Immature natural killer cell (primary cell): ENCODE measurements around the gene CIPC. TPM values are rescaled to one million over a fixed set of nuclear protein-coding genes. Genes with fewer than 3 reads are reported as not detected.

Source experiments
- DNase-seq, 3 donors: peaks; one replicate each; pipeline ENCODE4 v3.0.0; 2022; ENCODE audit warnings: mixed read lengths in 1 of 3
- H3K27ac Mint-ChIP-seq, 6 donors: one replicate each; pipeline ENCODE4 v1.8.0; 2020; ENCODE audit warnings: mixed read lengths in 6 of 6, mild to moderate bottlenecking in 5 of 6, inconsistent platforms in 4 of 6, moderate library complexity in 3 of 6
- H3K27me3 Mint-ChIP-seq, 3 donors: one replicate each; pipeline ENCODE4 v1.8.0; 2020 to 2021; ENCODE audit warnings: low read depth in 3 of 3, mild to moderate bottlenecking in 3 of 3, mixed read lengths in 3 of 3, moderate library complexity in 3 of 3, inconsistent platforms in 1 of 3
- H3K36me3 Mint-ChIP-seq, 3 donors: one replicate each; pipeline ENCODE4 v1.8.0; 2020; ENCODE audit warnings: mixed read lengths in 3 of 3, inconsistent platforms in 2 of 3, mild to moderate bottlenecking in 2 of 3
- H3K4me1 Mint-ChIP-seq, 2 donors: one replicate each; pipeline ENCODE4 v1.8.0; 2020; ENCODE audit warnings: inconsistent platforms in 2 of 2, mild to moderate bottlenecking in 2 of 2, mixed read lengths in 2 of 2, moderate library complexity in 1 of 2
- H3K4me3 Mint-ChIP-seq, 5 donors: one replicate each; pipeline ENCODE4 v1.8.0; 2020; ENCODE audit warnings: mild to moderate bottlenecking in 5 of 5, mixed read lengths in 5 of 5, inconsistent platforms in 3 of 5, moderate library complexity in 3 of 5
- H3K9me3 Mint-ChIP-seq, 6 donors: one replicate each; pipeline ENCODE4 v1.8.0; 2020; ENCODE audit warnings: mild to moderate bottlenecking in 6 of 6, mixed read lengths in 6 of 6, inconsistent platforms in 4 of 6, moderate library complexity in 3 of 6
- polyA plus RNA-seq, 3 donors: library from polyadenylated mRNA; unstranded; fragments of 300-500 nt; fragmentation: Illumina TruSeq; gene quantifications; one replicate each; pipeline ENCODE4 v1.2.3, GENCODE V29; 2021

The CIPC gene
- polyA plus RNA-seq, 3 donors from 2014 or later = 2.0 to 6.7 (median 3.2) TPM

DNA sequence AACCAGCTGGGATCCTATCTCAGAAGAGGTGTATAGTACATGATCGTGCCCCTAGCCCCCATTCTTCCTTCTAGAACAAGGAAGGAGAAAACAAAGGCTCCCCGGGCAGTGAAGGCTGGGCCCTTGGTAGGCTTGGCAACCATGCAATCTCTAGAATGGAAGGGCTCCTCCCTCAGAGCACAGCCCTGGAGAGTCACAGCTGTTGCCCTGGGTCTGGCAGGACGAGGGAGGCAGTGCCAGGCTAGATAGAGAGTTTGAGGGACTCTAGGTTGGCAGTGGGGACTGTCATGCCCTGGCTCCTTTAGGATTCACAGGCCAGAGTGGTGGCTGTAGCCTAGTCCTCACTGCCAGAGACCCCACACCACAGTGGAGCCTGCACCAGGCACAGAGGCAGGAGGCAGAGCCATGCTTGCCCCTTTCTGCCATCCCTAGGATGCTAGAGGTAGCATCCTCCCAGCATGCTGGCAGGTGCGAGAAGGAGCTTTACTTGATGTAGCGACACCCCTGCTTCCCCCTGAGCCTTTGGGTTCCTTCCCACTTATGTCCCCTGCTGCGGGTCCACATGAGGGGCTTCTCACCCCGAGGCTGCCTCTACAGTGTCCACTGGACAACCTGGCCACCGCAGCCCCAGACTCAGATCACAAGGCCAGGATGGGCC lies 33.4 kb upstream of the CIPC start:
- Mint-ChIP-seq H3K27me3 (peaks cover 0 to 1% (median 0%) of the 10 kb centered on the region in 3 donors), H3K36me3 (no peaks in the 10 kb centered on the region), H3K4me3 (no peak overlapping the region), H3K4me1 (peaks cover 6% of the 10 kb centered on the region in 2 donors), H3K9me3 (no peaks in the 10 kb centered on the region), H3K27ac (no peak overlapping the region)
- no peak for DNase-seq

DNA sequence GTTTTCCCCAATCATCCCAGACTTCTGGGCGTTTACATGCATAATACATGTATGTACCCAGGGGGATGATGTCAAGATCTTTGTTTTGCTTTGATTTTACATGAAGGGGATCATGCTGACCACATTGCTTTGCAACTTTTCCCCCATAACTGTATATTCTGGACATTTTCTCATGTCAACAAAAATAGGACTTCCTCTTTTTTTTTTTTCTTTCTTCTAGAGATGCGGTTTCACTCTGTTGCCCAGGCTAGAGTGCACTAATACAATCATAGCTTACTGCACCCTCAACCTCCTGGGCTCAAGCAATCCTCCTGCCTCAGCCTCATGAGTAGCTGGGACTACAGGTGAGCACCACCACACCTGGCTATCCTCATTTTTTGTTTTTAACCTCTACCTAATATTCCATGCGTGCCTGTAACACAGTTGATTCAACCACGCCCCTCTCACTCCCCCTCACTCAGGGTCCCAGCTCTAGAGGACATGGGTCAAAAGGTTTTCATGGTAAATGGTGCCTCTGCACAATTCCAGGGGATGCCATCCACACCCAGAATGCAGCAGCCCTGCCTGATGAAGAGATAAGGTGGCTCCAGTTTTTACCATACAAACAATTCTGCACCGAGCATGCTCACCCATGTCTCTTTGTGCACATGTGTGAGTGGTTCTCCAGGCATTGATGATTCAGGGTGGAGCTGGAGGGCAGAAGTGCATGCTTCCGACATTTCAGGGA lies 32.0 kb upstream of the CIPC start:
- peaks cover 0 to 1% (median 0%) of the 10 kb centered on the region in 3 donors for H3K27me3 Mint-ChIP-seq
- peaks cover 6% of the 10 kb centered on the region in 2 donors for H3K4me1 Mint-ChIP-seq
- no peaks in the 10 kb centered on the region for H3K9me3 Mint-ChIP-seq
- no peak for DNase-seq
- no peaks in the 10 kb centered on the region for H3K36me3 Mint-ChIP-seq
- no peak overlapping the region for H3K4me3 Mint-ChIP-seq
- H3K27ac Mint-ChIP-seq = no peak overlapping the region

GRCh38 chr14:77066578-77067172 lies 31.4 kb upstream of the CIPC start:
- peaks cover 0 to 1% (median 0%) of the 10 kb centered on the region in 3 donors for H3K27me3 Mint-ChIP-seq
- no peak overlapping the region for H3K4me3 Mint-ChIP-seq
- H3K27ac Mint-ChIP-seq = no peak overlapping the region
- H3K36me3 Mint-ChIP-seq = no peaks in the 10 kb centered on the region
- no peaks in the 10 kb centered on the region for H3K9me3 Mint-ChIP-seq
- peaks cover 6% of the 10 kb centered on the region in 2 donors for H3K4me1 Mint-ChIP-seq
- DNase-seq = no peak

GRCh38 chr14:77067632-77068516 lies 30.2 kb upstream of the CIPC start:
- Mint-ChIP-seq H3K27ac (no peak overlapping the region), H3K4me1 (no peaks in the 10 kb centered on the region)

DNA sequence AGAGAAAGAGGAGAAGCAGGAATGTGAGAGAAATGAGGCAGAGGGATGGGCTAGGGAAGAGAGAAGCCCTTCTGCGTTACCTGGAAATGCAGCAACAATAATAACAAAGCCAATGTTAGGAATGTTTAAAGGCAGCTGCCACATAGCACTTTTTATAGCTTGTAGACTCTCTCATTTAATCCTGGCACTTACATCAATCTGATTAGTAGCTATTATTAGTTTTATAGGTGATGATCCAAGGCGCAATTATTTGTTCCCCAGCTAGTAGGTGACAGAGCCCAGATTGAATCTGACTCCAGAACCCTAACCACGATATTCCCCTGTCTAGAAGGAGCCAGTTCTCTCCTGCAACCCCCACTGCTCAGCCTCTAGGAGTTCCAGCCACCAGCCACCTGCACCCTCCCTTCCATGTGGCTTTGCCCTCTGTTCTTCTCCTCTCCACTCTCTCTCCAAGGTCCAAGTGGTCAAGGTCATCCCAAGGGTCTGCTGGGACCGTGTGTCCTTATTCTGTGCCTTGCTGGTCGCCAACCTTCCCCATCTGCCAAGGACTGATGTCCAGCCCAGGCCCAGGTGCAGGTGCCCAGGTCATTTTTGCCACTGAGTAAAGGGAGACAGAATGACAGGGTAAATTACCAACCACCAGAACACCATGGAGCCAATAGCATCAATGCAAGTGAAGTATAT lies 29.4 kb upstream of the CIPC start:
- Mint-ChIP-seq H3K4me3 (no peak overlapping the region), H3K4me1 (no peaks in the 10 kb centered on the region), H3K36me3 (no peaks in the 10 kb centered on the region), H3K27me3 (peaks cover 0 to 1% (median 0%) of the 10 kb centered on the region in 3 donors), H3K27ac (no peak overlapping the region), H3K9me3 (no peaks in the 10 kb centered on the region)
- no peak for DNase-seq

More at GRCh38 chr14:77067632-77068516, 30.2 kb upstream of the CIPC start:
- H3K4me3 Mint-ChIP-seq = no peak overlapping the region
- H3K27me3 Mint-ChIP-seq = peaks cover 0 to 1% (median 0%) of the 10 kb centered on the region in 3 donors
- no peaks in the 10 kb centered on the region for H3K9me3 Mint-ChIP-seq
- peak; percentile 28 to 46 (median 40) for DNase-seq
- H3K36me3 Mint-ChIP-seq = no peaks in the 10 kb centered on the region

DNA sequence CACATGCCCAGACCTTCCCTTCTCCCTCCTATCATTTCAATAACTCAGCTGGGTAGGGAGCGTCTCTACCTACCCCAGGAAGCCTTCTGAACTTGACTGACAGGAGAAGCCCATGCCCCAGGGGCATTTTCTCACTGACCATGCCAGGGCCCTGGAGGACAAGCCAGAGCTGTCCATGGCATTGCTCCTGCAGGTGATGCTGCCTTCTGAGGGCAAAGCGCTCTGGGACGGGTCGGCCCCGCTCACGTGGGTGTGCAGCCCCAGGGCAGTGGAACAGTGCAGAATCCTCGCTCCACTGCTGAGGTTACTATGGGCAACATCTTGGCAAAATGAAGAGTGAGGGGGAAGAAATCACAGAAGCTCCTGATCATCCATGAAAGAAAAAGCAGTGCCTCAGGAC lies 28.5 kb upstream of the CIPC start:
- Mint-ChIP-seq H3K4me1 (no peaks in the 10 kb centered on the region), H3K27me3 (peaks cover 0 to 1% (median 0%) of the 10 kb centered on the region in 3 donors), H3K27ac (no peak overlapping the region), H3K36me3 (no peaks in the 10 kb centered on the region), H3K9me3 (no peaks in the 10 kb centered on the region), H3K4me3 (no peak overlapping the region)
- DNase-seq = no peak

GRCh38 chr14:77071938-77072388 lies 26.1 kb upstream of the CIPC start:
- Mint-ChIP-seq H3K4me3 (no peak overlapping the region), H3K9me3 (no peaks in the 10 kb centered on the region), H3K27ac (no peak overlapping the region), H3K4me1 (no peaks in the 10 kb centered on the region), H3K36me3 (no peaks in the 10 kb centered on the region), H3K27me3 (peaks cover 0 to 2% (median 1%) of the 10 kb centered on the region in 3 donors)
- no peak for DNase-seq

- H3K27ac Mint-ChIP-seq = no peak overlapping the region
- no peak for DNase-seq
- no peak overlapping the region for H3K4me3 Mint-ChIP-seq
These were observed 23.1 kb upstream of the CIPC start for GRCh38 chr14:77074969-77075368.

DNA sequence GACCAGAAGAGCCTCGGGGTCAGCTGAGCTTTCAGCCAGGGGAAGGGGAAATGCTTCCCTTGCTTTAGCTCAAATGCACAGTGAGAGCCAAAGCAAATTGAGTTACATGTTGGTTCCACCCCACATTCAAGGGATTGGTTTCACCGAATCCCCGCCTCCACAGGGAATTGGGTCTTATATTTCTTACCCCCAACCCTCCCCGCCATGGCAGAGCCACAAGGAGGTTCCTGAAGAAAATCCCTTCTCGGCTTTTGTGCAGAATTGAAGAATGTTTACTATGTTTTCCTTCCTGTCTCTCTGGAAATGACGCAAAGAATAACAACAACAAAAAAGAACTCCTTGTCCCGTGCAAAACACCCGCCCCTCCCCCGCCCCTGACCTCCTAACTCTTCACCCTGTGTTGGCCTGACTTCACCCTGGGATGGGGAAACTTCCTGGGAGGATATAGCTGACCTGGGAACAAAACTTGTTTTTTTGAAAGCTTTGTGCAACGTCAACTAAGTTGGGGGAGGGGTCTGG lies 21.9 kb upstream of the CIPC start:
- Mint-ChIP-seq H3K36me3 (peaks cover 0 to 3% (median 0%) of the 10 kb centered on the region in 3 donors), H3K9me3 (peaks cover 0 to 8% (median 3%) of the 10 kb centered on the region in 6 donors), H3K27me3 (peaks cover 0 to 6% (median 3%) of the 10 kb centered on the region in 3 donors), H3K4me1 (no peaks in the 10 kb centered on the region), H3K4me3 (no peak overlapping the region), H3K27ac (no peak overlapping the region)
- no peak for DNase-seq

More at GRCh38 chr14:77074969-77075368, 23.1 kb upstream of the CIPC start:
- Mint-ChIP-seq H3K4me1 (no peaks in the 10 kb centered on the region), H3K27me3 (peaks cover 0 to 6% (median 3%) of the 10 kb centered on the region in 3 donors), H3K9me3 (peaks cover 0 to 4% (median under 1%) of the 10 kb centered on the region in 6 donors), H3K36me3 (peaks cover 0 to under 1% (median 0%) of the 10 kb centered on the region in 3 donors)

- H3K4me1 Mint-ChIP-seq = no peaks in the 10 kb centered on the region
- H3K36me3 Mint-ChIP-seq = peaks cover 0 to 3% (median 0%) of the 10 kb centered on the region in 3 donors
These were observed 21.0 kb upstream of the CIPC start for GRCh38 chr14:77077040-77077439.

GRCh38 chr14:77082356-77082755 lies 15.7 kb upstream of the CIPC start:
- Mint-ChIP-seq H3K36me3 (peaks cover 0 to 3% (median 0%) of the 10 kb centered on the region in 3 donors), H3K4me1 (no peaks in the 10 kb centered on the region), H3K9me3 (peaks cover 0 to 8% (median 3%) of the 10 kb centered on the region in 6 donors), H3K27me3 (peaks cover 1 to 10% (median 2%) of the 10 kb centered on the region in 3 donors), H3K4me3 (no peak overlapping the region), H3K27ac (no peak overlapping the region)
- no peak for DNase-seq

More at GRCh38 chr14:77077040-77077439, 21.0 kb upstream of the CIPC start:
- Mint-ChIP-seq H3K4me3 (no peak overlapping the region), H3K27ac (no peak overlapping the region), H3K9me3 (peaks cover 0 to 8% (median 3%) of the 10 kb centered on the region in 6 donors), H3K27me3 (peaks cover 0 to 8% (median 3%) of the 10 kb centered on the region in 3 donors)
- DNase-seq = no peak

DNA sequence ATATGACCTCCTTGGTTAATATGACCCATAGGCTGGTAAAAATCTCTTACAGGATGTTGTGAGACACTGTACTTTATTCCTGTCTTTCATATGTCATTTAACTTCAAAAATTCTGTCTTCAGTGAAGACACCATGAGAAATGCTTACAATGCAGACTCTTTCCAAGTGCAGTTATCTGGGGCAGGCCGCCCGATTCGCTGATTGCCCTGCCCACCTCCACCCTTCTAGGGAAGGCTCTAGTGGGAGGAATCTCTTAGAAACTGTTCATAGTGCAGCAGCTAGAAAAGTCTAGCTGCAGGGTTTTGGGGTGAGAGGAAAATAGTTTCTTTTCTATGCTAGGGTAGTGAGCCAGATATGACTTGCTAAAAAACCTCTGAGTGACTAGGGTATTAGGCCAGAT lies 15.0 kb upstream of the CIPC start:
- peaks cover 0 to 3% (median 0%) of the 10 kb centered on the region in 3 donors for H3K36me3 Mint-ChIP-seq
- H3K27me3 Mint-ChIP-seq = peaks cover 1 to 10% (median 2%) of the 10 kb centered on the region in 3 donors
- no peak for DNase-seq
- H3K4me3 Mint-ChIP-seq = no peak overlapping the region
- no peaks in the 10 kb centered on the region for H3K4me1 Mint-ChIP-seq
- peaks cover 0 to 8% (median 3%) of the 10 kb centered on the region in 6 donors for H3K9me3 Mint-ChIP-seq
- no peak overlapping the region for H3K27ac Mint-ChIP-seq
